ENCODE measurements around the gene CIP2A.

Gene CIP2A

DNA sequence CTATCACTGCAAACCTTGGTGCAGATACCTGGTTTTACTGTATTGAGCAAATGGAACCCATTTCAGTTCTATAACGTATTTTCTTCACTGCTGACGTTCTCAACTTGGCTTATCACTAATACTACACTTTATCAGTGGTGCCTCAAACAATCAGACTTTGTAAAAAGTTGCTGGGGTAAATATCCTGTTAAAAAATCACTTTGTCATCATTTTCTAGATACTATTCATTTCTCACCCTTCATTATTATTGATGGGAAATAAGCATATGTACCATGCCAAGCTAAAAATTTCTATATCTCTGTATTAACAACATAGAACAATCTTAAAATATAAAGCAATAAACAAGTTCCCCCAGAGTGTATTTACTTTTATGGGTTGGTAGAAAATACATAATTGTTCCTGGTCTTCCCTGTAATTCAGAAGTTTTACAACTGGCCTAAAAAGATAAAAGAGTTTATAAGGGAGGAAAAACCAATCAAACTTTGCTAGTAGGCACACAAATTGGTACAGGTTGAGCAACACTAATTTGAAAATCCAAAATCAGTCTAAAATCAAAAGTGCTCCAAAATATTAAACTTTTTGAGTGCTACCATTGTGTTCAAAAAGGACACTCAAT is 33.2 kb downstream of the CIP2A start:
- DNase-seq = no peak

DNA sequence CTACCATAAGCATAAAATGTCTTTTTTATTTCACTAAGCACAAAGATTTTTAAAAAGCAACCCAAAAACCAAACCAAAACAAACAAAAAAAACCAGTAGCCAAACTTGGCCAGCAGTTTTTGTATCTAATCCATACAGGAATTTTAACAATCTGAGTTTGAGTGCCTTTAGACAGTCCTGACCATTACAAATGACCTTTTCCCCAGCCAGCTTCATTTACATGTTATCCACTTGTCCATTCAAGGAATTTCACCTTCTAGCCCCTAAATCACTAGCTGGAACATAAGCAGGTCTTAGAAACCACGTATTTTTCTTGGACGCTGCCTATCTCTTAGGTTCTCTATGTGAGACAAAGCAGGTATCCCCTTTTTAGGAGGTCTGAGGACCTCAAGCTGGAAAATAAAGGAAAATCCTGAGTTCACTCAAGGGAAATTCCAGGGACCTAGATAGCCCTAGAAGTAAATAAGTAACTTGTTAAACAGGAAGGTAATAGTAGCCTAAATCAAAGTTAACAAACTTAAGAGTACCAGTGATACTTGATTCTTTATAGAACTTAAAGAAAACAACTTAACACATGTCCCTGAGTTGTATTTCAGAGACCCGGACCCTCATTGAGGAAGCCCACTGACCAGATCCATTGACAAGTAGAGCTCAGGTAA is 34.2 kb downstream of the CIP2A start:
- no peak for DNase-seq

- no peak for DNase-seq
These were observed 35.0 kb downstream of the CIP2A start for GRCh38 chr3:108554229-108554628.

GRCh38 chr3:108552267-108553159 is 36.7 kb downstream of the CIP2A start:
- peak; percentile 72 for DNase-seq

GRCh38 chr3:108548886-108549285 is 40.4 kb downstream of the CIP2A start:
- DNase-seq = no peak

DNA sequence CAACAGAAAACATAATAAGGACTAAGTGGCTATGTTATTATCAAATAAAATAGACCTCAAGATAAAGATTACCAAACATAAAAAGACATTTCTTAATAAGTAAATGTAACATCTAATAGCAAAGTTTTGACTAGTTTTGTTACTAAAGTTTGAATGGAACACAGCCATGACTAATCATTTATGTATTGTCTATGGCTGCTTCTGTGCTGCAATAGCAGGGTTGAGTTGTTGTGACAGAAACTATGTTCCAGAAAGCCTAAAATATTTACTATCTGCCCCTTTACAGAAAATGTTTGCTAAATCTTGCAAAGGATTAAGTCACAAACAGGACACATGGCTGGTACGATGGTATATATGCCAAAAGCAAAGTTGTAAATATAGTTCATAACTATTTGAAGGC is 40.9 kb downstream of the CIP2A start:
- no peak for DNase-seq

DNA sequence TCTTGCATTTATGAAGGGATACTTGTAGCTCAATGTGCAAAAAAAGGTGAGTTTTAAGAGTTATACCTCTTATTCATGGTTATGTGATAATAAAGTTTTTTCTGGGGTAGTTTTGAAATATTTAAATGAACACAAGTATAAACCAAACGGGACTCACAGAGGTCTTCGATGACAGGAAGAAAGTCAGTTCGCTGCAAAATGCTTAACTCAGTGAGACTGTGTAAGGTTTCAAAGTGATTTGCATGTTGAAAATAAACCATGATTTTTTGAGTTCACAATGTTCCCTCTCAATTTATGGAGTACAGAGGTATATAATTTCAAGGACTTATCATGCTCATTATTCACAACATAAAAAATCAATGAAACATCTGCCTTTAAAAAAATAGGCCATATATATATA is 42.5 kb downstream of the CIP2A start:
- no peak for DNase-seq

- no peak for DNase-seq
These were observed 43.0 kb downstream of the CIP2A start for GRCh38 chr3:108546247-108546646.

- DNase-seq = no peak
These were observed 51.2 kb downstream of the CIP2A start for GRCh38 chr3:108538083-108538482.

GRCh38 chr3:108528459-108529252 is 60.6 kb downstream of the CIP2A start:
- no peak for DNase-seq

DNA sequence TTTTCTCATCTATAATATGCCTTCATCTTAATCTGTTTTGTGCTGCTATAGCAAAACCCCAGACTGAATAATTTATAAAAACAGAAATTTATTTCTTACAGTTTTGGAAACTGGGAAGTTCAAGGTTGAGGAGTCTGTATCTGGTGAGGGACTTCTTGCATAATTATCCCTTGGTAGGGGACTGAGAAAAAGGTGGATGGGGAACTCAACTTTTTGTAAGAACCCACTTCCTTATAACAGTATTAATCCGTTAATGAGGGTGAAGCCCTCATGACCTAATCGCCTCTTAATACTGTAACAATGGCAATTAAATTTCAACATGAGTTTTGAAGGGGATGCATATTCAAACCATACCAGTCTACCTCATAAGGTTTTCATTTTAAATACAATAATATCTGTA is 61.4 kb downstream of the CIP2A start:
- no peak for DNase-seq

DNA sequence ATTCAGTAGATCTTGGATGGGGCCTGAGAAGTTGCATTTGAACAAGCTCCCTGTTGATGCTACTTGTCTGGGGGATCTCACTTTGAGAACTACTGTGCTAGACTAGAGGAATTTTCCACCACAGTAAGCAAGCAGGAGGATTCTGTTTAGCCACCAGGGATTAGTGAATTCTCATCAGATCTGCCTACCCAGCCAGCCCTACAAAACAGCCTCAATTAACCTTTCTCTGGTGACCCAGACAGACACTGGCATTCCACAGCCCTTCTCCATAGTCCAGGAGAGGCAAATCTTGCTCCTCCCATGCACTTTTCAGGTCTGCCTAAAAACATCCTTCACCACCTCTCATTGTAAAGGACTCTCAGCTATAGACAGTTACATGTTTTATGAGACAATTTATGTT is 62.1 kb downstream of the CIP2A start:
- DNase-seq = no peak

GRCh38 chr3:108525971-108526370 is 63.3 kb downstream of the CIP2A start:
- no peak for DNase-seq

DNA sequence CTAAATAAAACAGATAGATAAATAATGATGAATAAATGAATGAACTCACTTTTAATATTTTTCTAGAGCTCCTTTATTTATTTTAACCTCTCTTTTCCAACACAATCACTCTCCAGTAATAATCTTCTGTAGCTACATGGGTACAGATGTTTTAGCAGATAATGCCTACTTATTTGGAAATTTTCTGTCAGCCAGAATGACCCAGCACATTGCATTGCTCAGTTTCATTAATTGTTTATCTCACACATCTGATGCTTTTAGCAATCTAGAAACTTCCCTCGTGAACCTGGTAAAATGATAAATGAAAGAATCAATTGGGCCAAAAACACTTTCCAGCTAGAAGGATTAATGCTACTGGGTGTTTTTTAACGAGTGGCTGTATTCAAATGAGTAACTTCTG is 64.0 kb downstream of the CIP2A start:
- DNase-seq = peak; percentile 10

- no peak for DNase-seq
These were observed 64.7 kb downstream of the CIP2A start for GRCh38 chr3:108524537-108524936.

DNA sequence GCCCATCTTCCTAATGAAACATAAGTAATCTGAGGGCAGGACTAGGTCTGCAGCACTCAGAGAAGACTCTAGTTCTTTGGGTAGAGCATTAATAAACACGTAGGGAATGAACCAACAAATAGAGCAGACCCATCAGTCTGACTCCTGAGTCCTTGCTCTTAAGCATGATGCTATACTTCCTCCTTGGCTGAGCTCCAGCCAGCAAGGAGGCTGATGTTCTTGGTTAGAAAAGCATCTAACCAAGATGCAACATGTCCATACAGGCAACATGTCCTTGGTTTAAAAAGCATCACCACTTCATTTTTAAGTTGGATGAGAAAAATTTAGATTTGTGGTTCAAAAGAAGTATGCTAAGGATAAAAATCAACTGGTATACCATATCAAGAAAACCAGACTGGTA is 70.3 kb downstream of the CIP2A start:
- no peak for DNase-seq

GRCh38 chr3:108516881-108517280 is 72.4 kb downstream of the CIP2A start:
- no peak for DNase-seq

- no peak for DNase-seq
These were observed 75.3 kb downstream of the CIP2A start for GRCh38 chr3:108513961-108514360.

- no peak for DNase-seq
These were observed 76.6 kb downstream of the CIP2A start for GRCh38 chr3:108512671-108513070.

GRCh38 chr3:108511490-108511889 is 77.7 kb downstream of the CIP2A start:
- no peak for DNase-seq

GRCh38 chr3:108511055-108511454 is 78.2 kb downstream of the CIP2A start:
- no peak for DNase-seq

DNA sequence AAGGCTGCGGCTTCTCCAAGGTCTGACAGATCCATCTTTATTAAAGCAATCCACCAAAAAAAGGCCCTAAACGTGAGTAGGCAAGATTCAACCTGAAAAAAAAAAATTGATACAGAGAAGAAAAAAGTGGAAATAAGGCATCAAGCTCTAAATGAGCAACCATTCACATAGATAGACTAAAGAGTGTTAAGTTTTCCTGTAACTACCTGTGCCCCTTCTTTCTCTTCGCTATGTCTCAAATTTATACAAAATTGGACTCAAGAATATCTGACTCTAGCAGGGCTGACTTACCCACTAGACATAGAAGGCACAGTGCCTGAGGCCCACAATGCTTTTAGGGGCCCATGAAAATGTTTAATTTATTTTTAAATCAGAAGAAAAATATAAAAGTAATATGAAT is 78.7 kb downstream of the CIP2A start, which contains the start of gene MYH15:
Gene MYH15 (minus strand): TSS at position 101 of the 400 bp plus-strand sequence. CDS start 66 bp downstream, at position 35.
- no peak for DNase-seq

GRCh38 chr3:108509871-108510270 is 79.4 kb downstream of the CIP2A start:
- peak; percentile 25 for DNase-seq

Measured in hematopoietic multipotent progenitor cell treated with erythropoietin and hydrocortisone succinate and interleukin-3 and kit ligand, for 8 days (in vitro differentiated cells).